Measurements from ENCODE around the gene TEKTIP1.
"Not testable (repeated sequence)": the region's sequence is repeated elsewhere in the genome, so short reads cannot be mapped to it uniquely, and the experiment has no call there.

DNA sequence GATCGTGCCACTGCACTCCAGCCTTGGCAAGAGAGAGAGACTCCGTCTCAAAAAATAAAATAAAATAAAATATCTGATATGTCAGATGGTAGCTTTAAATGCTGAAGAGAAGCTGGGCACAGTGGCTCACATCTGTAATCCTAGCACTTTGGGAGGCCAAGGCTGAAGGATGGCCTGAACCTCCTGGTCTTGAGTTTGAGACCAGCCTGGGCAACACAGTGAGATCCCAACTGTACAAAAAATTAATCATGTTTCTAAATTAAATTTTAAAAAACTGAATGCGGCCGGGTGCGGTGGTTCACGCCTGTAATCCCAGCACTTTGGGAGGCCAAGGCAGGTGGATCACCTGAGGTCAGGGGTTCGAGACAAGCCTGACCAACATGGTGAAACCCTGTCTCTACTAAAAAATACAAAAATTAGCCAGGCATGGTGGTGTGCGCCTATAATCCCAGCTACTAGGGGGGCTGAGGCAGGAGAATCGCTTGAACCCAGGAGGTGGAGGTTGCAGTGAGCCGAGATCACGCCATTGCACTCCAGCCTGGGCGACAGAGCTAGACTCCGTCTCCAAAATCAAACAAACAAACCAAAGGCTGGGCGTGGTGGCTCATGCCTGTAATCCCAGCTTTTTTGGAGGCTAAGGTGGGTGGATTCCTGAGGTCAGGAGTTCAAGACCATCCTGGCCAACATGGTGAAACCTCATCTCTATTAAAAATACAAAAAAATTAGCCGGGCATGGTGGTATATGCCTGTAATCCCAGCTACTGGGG lies 45.2 kb downstream of the TEKTIP1 start:
- TF ChIP-seq, protein P1, sequence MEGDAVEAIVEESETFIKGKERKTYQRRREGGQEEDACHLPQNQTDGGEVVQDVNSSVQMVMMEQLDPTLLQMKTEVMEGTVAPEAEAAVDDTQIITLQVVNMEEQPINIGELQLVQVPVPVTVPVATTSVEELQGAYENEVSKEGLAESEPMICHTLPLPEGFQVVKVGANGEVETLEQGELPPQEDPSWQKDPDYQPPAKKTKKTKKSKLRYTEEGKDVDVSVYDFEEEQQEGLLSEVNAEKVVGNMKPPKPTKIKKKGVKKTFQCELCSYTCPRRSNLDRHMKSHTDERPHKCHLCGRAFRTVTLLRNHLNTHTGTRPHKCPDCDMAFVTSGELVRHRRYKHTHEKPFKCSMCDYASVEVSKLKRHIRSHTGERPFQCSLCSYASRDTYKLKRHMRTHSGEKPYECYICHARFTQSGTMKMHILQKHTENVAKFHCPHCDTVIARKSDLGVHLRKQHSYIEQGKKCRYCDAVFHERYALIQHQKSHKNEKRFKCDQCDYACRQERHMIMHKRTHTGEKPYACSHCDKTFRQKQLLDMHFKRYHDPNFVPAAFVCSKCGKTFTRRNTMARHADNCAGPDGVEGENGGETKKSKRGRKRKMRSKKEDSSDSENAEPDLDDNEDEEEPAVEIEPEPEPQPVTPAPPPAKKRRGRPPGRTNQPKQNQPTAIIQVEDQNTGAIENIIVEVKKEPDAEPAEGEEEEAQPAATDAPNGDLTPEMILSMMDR (IDR thresholded peaks at IDR 0.05; ENCODE audit: poor library complexity), result not testable (repeated sequence)
- TF ChIP-seq EZH2 (IDR thresholded peaks at IDR 0.05; ENCODE audit: borderline replicate concordance); EZH2phosphoT487 (IDR thresholded peaks at IDR 0.05; ENCODE audit: low read depth, severe bottlenecking, unreplicated experiment): not testable (repeated sequence)
